Kidney epithelial cell (primary cell): ENCODE measurements around the gene CDK14. TPM values are rescaled to one million over a fixed set of nuclear protein-coding genes. Genes with fewer than 3 reads are reported as not detected.

ENCODE experiments used
- DNase-seq: peaks from one replicate; pipeline ENCODE4 v3.0.0-alpha.2; 2010; ENCODE audit warnings: low read depth
- H3K27me3 ChIP-seq: 2 replicates; pipeline ENCODE4 v1.6.0; 2011; ENCODE audit warnings: low read length; ENCODE audit not compliant: control insufficient read depth, insufficient read depth
- H3K36me3 ChIP-seq: 2 replicates; pipeline ENCODE4 v1.5.1; 2011; ENCODE audit warnings: low read length; ENCODE audit not compliant: control insufficient read depth, insufficient read depth
- H3K4me3 ChIP-seq: 2 replicates; pipeline ENCODE4 v1.5.1; 2011; ENCODE audit warnings: low read depth, mild to moderate bottlenecking, control low read depth, low read length
- CTCF ChIP-seq: IDR thresholded peaks from 2 replicates; pipeline ENCODE4 v1.5.1; 2011; ENCODE audit warnings: mild to moderate bottlenecking, moderate library complexity, low read length, control low read depth, inconsistent platforms; ENCODE audit not compliant: insufficient read depth, poor library complexity, severe bottlenecking
- total RNA-seq: library from RNA; depleted of rRNA; stranded (reverse); fragments of >200 nt; gene quantifications from 2 replicates; pipeline ENCODE4 v1.2.3, GENCODE V29; 2015

Gene CDK14
- total RNA-seq, 1 donor from 2014 or later: 18.2 TPM

GRCh38 chr7:90661290-90662151 lies 65.4 kb downstream of the CDK14 start:
- no peak for TF ChIP-seq CTCF
- H3K4me3 ChIP-seq: no peak overlapping the region
- no peaks in the 10 kb centered on the region for H3K36me3 ChIP-seq
- no peaks in the 10 kb centered on the region for H3K27me3 ChIP-seq
- DNase-seq: no peak

GRCh38 chr7:90663176-90663575 lies 67.1 kb downstream of the CDK14 start:
- Histone ChIP-seq H3K36me3 (no peaks in the 10 kb centered on the region), H3K4me3 (no peak overlapping the region), H3K27me3 (no peaks in the 10 kb centered on the region)
- DNase-seq: no peak
- TF ChIP-seq CTCF: no peak

- no peak overlapping the region for H3K4me3 ChIP-seq
- no peaks in the 10 kb centered on the region for H3K36me3 ChIP-seq
- H3K27me3 ChIP-seq: no peaks in the 10 kb centered on the region
- DNase-seq: no peak
- no peak for TF ChIP-seq CTCF
These were observed 70.1 kb downstream of the CDK14 start for GRCh38 chr7:90666186-90666585.

DNA sequence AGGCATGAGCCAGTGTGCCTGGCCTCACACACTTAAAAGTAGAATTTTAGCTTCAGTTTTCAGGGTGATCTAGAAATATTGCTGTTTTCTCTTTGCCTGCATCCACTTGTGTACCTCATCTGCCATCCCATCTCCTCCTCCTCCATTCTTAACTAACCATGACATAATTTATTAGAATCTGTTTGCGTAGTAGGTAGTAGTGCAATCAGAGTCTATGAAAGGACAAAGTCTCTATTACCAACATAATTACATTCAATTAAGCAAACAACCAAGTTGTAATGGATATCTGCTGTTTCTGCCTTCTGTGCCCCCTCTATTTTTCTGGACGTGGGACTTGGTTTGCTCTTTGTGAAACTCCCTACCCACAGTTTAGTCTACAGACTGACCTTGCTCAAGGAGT lies 72.9 kb downstream of the CDK14 start:
- TF ChIP-seq CTCF: no peak
- Histone ChIP-seq H3K4me3 (no peak overlapping the region), H3K36me3 (no peaks in the 10 kb centered on the region), H3K27me3 (no peaks in the 10 kb centered on the region)
- DNase-seq: no peak

DNA sequence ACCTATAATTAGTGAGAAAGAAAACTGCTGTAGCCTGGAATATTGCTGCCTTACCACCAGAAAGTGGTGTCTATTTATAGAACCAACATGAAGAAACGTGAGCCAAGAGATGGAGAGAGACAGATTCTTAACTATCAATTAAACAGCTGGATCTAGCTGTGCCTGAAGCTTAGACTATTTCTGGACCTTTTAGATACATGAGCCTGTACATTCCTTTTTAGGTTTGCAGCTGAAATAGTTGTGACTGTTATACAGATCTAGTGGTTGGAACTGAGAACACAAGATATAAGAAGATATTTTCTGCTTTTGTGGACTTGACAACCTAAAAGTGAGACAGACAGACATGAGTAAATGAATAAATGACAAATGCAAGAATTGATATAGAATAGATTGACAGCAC lies 73.4 kb downstream of the CDK14 start:
- TF ChIP-seq CTCF: no peak
- DNase-seq: no peak
- Histone ChIP-seq H3K27me3 (no peaks in the 10 kb centered on the region), H3K4me3 (no peak overlapping the region), H3K36me3 (no peaks in the 10 kb centered on the region)

DNA sequence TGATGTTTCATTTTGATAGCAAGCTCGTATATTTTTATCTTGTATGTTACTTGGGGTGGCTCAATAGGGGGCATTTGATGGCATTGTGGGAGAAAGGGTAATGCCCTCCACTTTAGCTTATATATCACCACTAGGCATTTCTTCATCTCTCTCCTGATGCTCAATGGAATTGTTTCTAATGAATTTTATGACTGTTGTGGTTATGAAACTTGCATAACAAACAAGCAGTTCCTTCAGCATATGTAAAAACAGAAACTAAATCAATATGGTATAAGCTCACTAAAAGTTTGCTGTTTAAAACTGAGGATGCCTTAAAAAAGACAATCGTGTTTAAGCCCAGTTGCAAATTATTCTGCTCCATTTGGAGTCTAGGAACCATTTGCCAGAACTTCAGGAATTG lies 75.5 kb downstream of the CDK14 start:
- no peak for DNase-seq
- Histone ChIP-seq H3K36me3 (no peaks in the 10 kb centered on the region), H3K4me3 (no peak overlapping the region), H3K27me3 (no peaks in the 10 kb centered on the region)
- no peak for TF ChIP-seq CTCF
